GM21576 (cell line): ENCODE results near the gene SIGLEC1.

Experiments used
- ATAC-seq: cut with Tn5 transposase; IDR thresholded peaks from one replicate; pipeline ENCODE4 v1.9.1; 2021; ENCODE audit warnings: mild to moderate bottlenecking, moderate library complexity; ENCODE audit not compliant: unreplicated experiment

SIGLEC1 gene

GRCh38 chr20:3729378-3729777, 17.0 kb upstream of the SIGLEC1 start:
- no peak for ATAC-seq

GRCh38 chr20:3728876-3729275, 16.5 kb upstream of the SIGLEC1 start:
- ATAC-seq: no peak

GRCh38 chr20:3728354-3728753, 16.0 kb upstream of the SIGLEC1 start:
- no peak for ATAC-seq

GRCh38 chr20:3727401-3728021, 15.1 kb upstream of the SIGLEC1 start:
- no peak for ATAC-seq

GRCh38 chr20:3724356-3724755, 12.0 kb upstream of the SIGLEC1 start:
- no peak for ATAC-seq

GRCh38 chr20:3723284-3723683, 10.9 kb upstream of the SIGLEC1 start:
- ATAC-seq: no peak

- no peak for ATAC-seq
Observed at GRCh38 chr20:3721912-3722311, 9.5 kb upstream of the SIGLEC1 start.

DNA sequence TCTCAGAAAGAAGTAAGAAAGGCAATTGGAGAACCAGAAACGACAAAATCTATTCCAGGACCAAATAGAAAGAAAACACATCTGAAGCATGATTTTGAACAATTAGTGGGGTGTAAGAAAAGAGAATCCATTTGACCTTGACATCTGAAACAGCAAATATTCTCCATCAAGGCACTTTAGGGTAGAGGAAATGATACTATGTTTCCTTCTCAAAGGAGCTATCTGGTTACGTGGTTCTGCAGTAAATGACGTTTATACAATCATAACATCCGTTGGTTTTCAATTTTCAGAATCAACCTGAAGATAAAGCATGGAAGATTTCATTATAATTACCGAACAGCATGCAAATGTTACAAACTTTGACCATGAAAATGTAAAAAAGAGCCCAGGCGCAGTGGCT, 8.2 kb upstream of the SIGLEC1 start:
- ATAC-seq: no peak

DNA sequence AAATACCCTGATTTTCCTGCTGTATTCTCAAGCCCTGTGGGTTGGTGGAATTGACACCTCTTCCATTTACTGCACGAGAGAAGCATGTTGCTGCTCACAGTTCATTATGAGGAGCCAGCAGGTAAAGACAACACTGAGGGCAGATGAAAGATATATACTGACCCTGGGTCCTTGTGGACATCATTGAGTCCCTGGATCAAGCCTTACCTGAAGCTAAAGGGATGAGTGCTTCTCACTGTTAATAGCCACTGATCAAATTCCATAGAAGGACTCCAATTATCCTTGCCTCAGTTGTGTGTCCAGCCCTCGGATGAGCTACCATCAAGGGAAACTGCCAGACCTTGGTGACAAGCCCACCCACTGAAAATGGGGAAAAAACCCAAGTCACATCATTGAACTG, 7.7 kb upstream of the SIGLEC1 start:
- no peak for ATAC-seq

DNA sequence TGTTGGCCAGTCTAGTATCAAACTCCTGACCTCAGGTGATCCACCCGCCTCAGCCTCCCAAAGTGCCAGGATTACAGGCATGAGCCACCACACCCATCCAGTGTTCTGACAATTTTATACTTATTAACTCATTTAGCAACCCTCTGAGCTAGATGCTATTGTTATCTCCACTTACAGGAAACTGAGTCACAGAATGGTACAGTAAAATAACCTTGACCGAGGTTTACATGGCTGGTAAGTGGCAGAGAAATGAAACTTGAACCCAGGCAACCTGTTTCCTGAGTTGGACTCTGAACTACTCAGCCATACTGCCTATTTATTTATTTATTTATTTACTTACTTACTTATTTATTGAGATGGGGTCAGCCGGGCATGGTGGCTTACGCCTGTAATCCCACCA, 6.6 kb upstream of the SIGLEC1 start:
- ATAC-seq: no peak

- ATAC-seq: no peak
Observed at GRCh38 chr20:3716195-3716834, 3.9 kb upstream of the SIGLEC1 start.

DNA sequence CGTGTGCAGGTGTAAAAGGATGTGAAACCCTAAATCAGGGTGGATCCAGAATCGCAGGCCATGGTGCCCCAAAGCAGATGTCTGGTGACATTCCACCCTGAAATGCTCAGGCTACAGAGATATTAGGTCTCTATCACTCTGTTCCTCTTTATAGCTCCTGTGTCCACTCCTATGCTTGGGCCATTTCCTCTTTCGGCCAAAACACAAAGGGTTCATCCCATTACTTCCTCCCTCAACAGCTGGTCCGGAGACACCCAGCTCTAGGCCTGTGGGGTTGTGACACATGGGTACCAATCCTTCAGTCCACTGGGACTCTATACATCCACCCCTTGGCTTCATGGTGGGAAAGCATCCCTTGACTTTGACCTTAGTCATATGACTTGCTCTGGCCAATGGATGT, 1.7 kb upstream of the SIGLEC1 start:
- no peak for ATAC-seq

DNA sequence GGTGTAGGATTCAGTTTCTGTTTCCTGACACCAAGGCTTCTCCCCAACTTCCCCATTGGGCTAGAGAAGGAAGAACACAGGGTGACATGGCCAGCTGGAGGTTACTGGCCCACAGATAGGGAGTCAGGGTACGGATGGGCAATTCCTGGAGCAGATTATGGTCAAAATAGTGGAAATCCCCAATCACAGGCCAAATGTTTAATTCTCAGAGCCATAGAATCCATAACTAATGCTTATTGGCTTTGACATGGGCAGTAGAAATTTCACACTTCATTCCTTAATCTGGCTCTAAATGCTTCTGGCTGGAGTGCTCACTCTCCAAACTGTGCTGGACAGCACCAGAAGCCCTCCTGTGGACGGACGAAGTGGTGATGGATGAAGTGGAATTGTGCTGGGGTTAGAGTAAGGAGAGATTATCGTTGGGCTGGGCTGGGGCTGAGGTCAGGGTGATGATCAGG, 887 bp downstream of the SIGLEC1 start:
- ATAC-seq: no peak

- no peak for ATAC-seq
Observed at GRCh38 chr20:3710703-3711483, 1.5 kb downstream of the SIGLEC1 start.

GRCh38 chr20:3710011-3710466, 2.4 kb downstream of the SIGLEC1 start:
- ATAC-seq: no peak

GRCh38 chr20:3707508-3707899, 4.9 kb downstream of the SIGLEC1 start:
- no peak for ATAC-seq

GRCh38 chr20:3706774-3707507, 5.5 kb downstream of the SIGLEC1 start:
- ATAC-seq: no peak

GRCh38 chr20:3705970-3706739, 6.2 kb downstream of the SIGLEC1 start:
- no peak for ATAC-seq

DNA sequence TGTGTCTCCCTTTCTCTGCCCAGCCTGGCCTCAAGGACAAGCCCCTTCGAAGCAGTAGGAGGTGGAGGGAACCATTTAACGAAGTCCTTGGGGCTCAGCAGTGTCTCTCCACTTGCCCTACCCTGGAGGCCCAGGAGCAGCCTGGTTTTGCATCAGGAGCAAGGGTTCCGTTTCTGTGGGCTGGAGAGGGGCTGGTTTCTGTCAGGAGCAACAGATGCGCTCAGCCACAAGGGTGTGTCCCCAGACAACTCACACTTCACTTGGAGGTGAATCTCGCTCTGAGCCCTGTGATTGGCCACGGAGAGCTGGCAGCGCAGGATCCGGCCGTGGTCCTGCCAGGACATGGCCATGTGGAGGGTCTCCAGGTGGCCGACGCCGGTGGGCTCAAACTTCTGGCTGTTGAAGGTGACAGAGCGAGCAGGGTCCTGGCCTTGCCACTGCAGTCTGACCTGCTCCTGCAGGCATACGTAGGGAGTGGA, 6.9 kb downstream of the SIGLEC1 start:
- ATAC-seq: no peak

DNA sequence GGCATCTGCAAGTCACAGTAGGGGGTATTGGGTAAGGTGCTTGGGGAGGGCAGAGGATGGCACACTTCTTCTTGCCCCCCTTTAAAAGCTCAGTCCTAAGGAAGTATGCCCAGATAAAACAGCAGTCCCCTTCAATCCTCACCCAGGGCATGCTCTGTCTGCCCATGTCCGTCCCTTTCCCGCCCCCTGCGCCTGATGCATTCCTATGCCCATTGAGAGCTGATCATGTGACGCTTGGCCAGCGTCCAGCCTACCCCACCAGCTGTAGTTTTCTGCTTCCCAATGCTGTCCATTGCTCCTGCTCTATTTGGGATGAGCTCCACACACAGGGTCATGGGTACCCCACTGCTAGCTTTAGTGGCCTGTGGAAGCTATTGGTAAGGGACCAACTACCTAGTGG, 8.3 kb downstream of the SIGLEC1 start:
- no peak for ATAC-seq
